SK-N-SH (cell line): ENCODE data around the gene NCKAP5. TPM values are rescaled to one million over a fixed set of nuclear protein-coding genes. Genes with fewer than 3 reads are reported as not detected.

Experiments
- CTCF ChIA-PET: fragments of 300-600, 350-600 bp; formaldehyde crosslinking; extraction: SDS; loops from one replicate; lab custom pipeline; 2021; lab: Yijun Ruan, JAX
- POLR2A ChIA-PET: fragments of 350-600 bp; sonication (Branson Sonifier 250); formaldehyde crosslinking; extraction: SDS; loops from one replicate; lab custom pipeline; 2020; ENCODE audit warnings: antibody characterized with exemption, inconsistent platforms; lab: Yijun Ruan, JAX
- DNase-seq: peaks from one replicate; pipeline ENCODE4 v3.0.0; 2012
- H2AFZ ChIP-seq: fragments of 200-600 bp; sonication (generic); 2 replicates; pipeline ENCODE4 v1.8.1; 2016; ENCODE audit warnings: antibody characterized with exemption, mild to moderate bottlenecking, low read depth
- H3F3A ChIP-seq: fragments of 200-600 bp; sonication (generic); replicated peaks from 2 replicates; pipeline ENCODE3; 2016; ENCODE audit warnings: antibody characterized with exemption, mild to moderate bottlenecking; ENCODE audit not compliant: insufficient read depth
- H3K27ac ChIP-seq, 2 experiments: fragments of 200-500 bp in 1 of 2; fragments of 200-600 bp in 1 of 2; sonication (Bioruptor generic) in 1 of 2; sonication (generic), shearing (Covaris generic) in 1 of 2; 2 replicates each; pipeline versions ENCODE4 v1.5.1 to v1.6.1; 2014 to 2016; ENCODE audit warnings: low read depth in 2 of 2, inconsistent platforms in 1 of 2, low read length in 1 of 2, mild to moderate bottlenecking in 1 of 2, mixed read lengths in 1 of 2
- H3K27me3 ChIP-seq: fragments of 200-600 bp; sonication (generic), shearing (Covaris generic); 2 replicates; pipeline ENCODE4 v1.6.1; 2016; ENCODE audit warnings: mixed run types; ENCODE audit not compliant: insufficient read depth
- H3K36me3 ChIP-seq, 2 experiments: fragments of 200-500 bp in 1 of 2; fragments of 200-600 bp in 1 of 2; sonication (Bioruptor generic) in 1 of 2; sonication (generic) in 1 of 2; replicated peaks in 1 of 2; 2 replicates each; pipeline versions ENCODE3 to v1.5.1; 2014 to 2016; ENCODE audit warnings: low read length in 1 of 2, mild to moderate bottlenecking in 1 of 2; ENCODE audit not compliant: insufficient read depth in 2 of 2, control insufficient read depth in 1 of 2
- H3K4me1 ChIP-seq, 2 experiments: fragments of 200-500 bp in 1 of 2; fragments of 200-600 bp in 1 of 2; sonication (Bioruptor generic) in 1 of 2; sonication (generic), shearing (Covaris generic) in 1 of 2; 2 replicates each; pipeline versions ENCODE4 v1.5.1 to v1.6.1; 2014 to 2016; ENCODE audit warnings: low read depth in 1 of 2, low read length in 1 of 2, mixed run types in 1 of 2; ENCODE audit not compliant: insufficient read depth in 2 of 2, control insufficient read depth in 1 of 2
- H3K4me2 ChIP-seq: fragments of 200-600 bp; sonication (generic), shearing (Covaris generic); 2 replicates; pipeline ENCODE4 v1.6.1; 2017; ENCODE audit warnings: mixed run types
- H3K4me3 ChIP-seq, 2 experiments: fragments of 200-500 bp in 1 of 2; fragments of 200-600 bp in 1 of 2; sonication (Bioruptor generic) in 1 of 2; sonication (generic), shearing (Covaris generic) in 1 of 2; 2 replicates each; pipeline versions ENCODE4 v1.5.1 to v1.8.1; 2014 to 2016; ENCODE audit warnings: low read depth in 2 of 2, inconsistent platforms in 1 of 2, low read length in 1 of 2, mild to moderate bottlenecking in 1 of 2, mixed read lengths in 1 of 2, moderate library complexity in 1 of 2
- H3K79me2 ChIP-seq: fragments of 200-600 bp; sonication (generic); 2 replicates; pipeline ENCODE4 v1.8.1; 2017; ENCODE audit warnings: mild to moderate bottlenecking; ENCODE audit not compliant: insufficient read depth
- H3K9ac ChIP-seq: fragments of 200-600 bp; sonication (generic); 2 replicates; pipeline ENCODE4 v1.6.1; 2017; ENCODE audit warnings: mixed run types
- H3K9me2 ChIP-seq: fragments of 200-600 bp; sonication (generic); 2 replicates; pipeline ENCODE4 v1.6.1; 2017; ENCODE audit warnings: mixed run types
- H3K9me3 ChIP-seq: fragments of 200-600 bp; sonication (generic); 2 replicates; pipeline ENCODE4 v1.6.1; 2017; ENCODE audit warnings: mixed run types, mild to moderate bottlenecking, moderate library complexity
- H4K20me1 ChIP-seq: fragments of 200-600 bp; sonication (generic); 2 replicates; pipeline ENCODE4 v1.6.1; 2017; ENCODE audit warnings: mild to moderate bottlenecking, mixed run types; ENCODE audit not compliant: insufficient read depth
- CHD2 ChIP-seq: fragments of 150-350 bp; IDR thresholded peaks from 2 replicates; pipeline ENCODE4 v1.6.1; 2018; ENCODE audit warnings: low read length; ENCODE audit not compliant: partially characterized antibody
- EP300 ChIP-seq, 2 experiments: IDR thresholded peaks; 2 replicates each; pipeline versions ENCODE4 v1.4.0 to v1.6.1; 2012; ENCODE audit warnings: borderline replicate concordance in 1 of 2, low read depth in 1 of 2, low read length in 1 of 2
- FOXM1 ChIP-seq: IDR thresholded peaks from 2 replicates; pipeline ENCODE4 v1.4.0; 2012; ENCODE audit warnings: low read depth, mild to moderate bottlenecking
- GATA2 ChIP-seq: sonication (generic); formaldehyde crosslinking; IDR thresholded peaks from 2 replicates; pipeline ENCODE4 v1.5.0; 2020; ENCODE audit warnings: mild to moderate bottlenecking, missing genetic modification reagents
- MXI1 ChIP-seq: IDR thresholded peaks from 2 replicates; pipeline ENCODE4 v1.6.1; 2012; ENCODE audit warnings: mild to moderate bottlenecking, low read depth, low read length, improper control_type of control experiment
- RCOR1 ChIP-seq: fragments of 150-350 bp; IDR thresholded peaks from 2 replicates; pipeline ENCODE4 v1.6.1; 2017; ENCODE audit warnings: antibody characterized with exemption, low read length
- USF1 ChIP-seq: IDR thresholded peaks from 2 replicates; pipeline ENCODE4 v1.4.0; 2012; ENCODE audit warnings: low read depth, borderline replicate concordance
- WGBS: methylation state at CpG from one replicate; pipeline ENCODE4 v1.1.6; 2017; ENCODE audit warnings: low lambda C conversion rate; 5-methylcytosine and 5-hydroxymethylcytosine counted together
- polyA plus RNA-seq, 3 experiments: library from polyadenylated mRNA; depleted of rRNA; stranded (reverse); fragments of >200 nt; gene quantifications; 2 replicates each; pipeline ENCODE4 v1.2.3, GENCODE V29; 2012
- TF ChIP-seq, protein P1 (sequence below): IDR thresholded peaks from 2 replicates; pipeline ENCODE4 v1.4.0; 2012; ENCODE audit warnings: low read depth
- TF ChIP-seq, protein P2 (sequence below): IDR thresholded peaks from 2 replicates; pipeline ENCODE4 v1.6.1; 2012; ENCODE audit warnings: mild to moderate bottlenecking, low read depth, low read length, moderate library complexity
- TF ChIP-seq, protein P3 (sequence below): fragments of 150-350 bp; IDR thresholded peaks from 2 replicates; pipeline ENCODE4 v1.6.1; 2016; ENCODE audit warnings: mild to moderate bottlenecking, low read depth, low read length
- TF ChIP-seq, protein P4 (sequence below): fragments of 150-350 bp; IDR thresholded peaks from 2 replicates; pipeline ENCODE4 v1.6.1; 2017; ENCODE audit warnings: antibody characterized with exemption, low read length, low read depth, borderline replicate concordance

The NCKAP5 gene
- polyA plus RNA-seq, 1 of the 3 experiments (the other 2 are of a cell fraction), result 0.02 TPM

DNA sequence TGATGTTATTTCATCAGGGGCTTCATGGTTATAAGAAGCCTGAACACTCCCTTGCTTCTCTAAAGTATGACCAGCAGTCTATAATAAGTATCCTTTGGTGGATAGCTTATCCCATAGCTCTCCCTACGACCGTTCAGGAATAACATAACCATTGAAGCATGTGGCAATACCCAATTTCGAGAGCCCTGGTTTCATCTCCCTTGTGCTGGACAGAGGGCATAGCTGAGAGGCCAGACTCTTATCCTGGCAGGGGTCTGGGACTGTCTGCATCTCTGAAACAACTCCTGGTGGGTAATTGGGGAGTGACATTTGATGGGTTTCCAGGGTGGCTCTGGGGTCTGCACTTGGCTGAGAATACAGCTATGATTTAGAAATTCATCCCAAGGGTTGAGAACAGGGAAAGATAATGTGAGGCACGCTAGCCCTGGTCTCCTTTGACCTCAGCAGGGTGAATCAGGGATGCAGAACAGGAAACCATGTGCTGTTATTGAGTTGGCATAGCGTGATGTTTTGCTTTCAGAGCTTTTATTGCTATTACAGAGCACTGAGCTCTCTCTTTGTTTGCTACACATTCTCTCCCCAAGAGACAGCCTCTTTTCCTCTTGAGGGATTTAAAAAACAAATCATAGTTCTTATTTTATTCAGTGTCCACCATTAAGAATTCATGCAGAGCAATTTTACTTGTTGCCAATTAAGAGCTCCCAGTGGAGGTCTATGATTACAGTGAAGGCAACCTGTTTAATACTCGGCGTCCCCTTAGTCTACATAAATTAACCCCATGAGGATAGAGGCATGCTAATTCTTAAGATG lies 274.5 kb downstream of the NCKAP5 start:
- Histone ChIP-seq H3K79me2 (no peaks in the 10 kb centered on the region), H3K4me2 (no peak overlapping the region), H3K9ac (no peak overlapping the region), H3K4me3 (no peak overlapping the region), H4K20me1 (no peaks in the 10 kb centered on the region), H2AFZ (no peak overlapping the region), H3K27me3 (no peaks in the 10 kb centered on the region), H3K4me1 (no peaks in the 10 kb centered on the region; a peak in 1 of 4 replicates), H3K9me3 (no peaks in the 10 kb centered on the region), H3F3A (no peaks in the 10 kb centered on the region), H3K36me3 (no peaks in the 10 kb centered on the region), H3K9me2 (no peaks in the 10 kb centered on the region), H3K27ac (no peak overlapping the region)
- TF ChIP-seq FOXM1 (no peak), MXI1 (no peak), GATA2 (CRISPR knock-in tag) (no peak), CHD2 (no peak), EP300 (IDR thresholded peaks at IDR 0.05; ENCODE audit: borderline replicate concordance in 1 of 2, low read depth in 1 of 2, low read length in 1 of 2) (no peak), RCOR1 (no peak), USF1 (no peak)
- TF ChIP-seq, protein P1, sequence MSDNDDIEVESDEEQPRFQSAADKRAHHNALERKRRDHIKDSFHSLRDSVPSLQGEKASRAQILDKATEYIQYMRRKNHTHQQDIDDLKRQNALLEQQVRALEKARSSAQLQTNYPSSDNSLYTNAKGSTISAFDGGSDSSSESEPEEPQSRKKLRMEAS, result no peak
- TF ChIP-seq, protein P2, sequence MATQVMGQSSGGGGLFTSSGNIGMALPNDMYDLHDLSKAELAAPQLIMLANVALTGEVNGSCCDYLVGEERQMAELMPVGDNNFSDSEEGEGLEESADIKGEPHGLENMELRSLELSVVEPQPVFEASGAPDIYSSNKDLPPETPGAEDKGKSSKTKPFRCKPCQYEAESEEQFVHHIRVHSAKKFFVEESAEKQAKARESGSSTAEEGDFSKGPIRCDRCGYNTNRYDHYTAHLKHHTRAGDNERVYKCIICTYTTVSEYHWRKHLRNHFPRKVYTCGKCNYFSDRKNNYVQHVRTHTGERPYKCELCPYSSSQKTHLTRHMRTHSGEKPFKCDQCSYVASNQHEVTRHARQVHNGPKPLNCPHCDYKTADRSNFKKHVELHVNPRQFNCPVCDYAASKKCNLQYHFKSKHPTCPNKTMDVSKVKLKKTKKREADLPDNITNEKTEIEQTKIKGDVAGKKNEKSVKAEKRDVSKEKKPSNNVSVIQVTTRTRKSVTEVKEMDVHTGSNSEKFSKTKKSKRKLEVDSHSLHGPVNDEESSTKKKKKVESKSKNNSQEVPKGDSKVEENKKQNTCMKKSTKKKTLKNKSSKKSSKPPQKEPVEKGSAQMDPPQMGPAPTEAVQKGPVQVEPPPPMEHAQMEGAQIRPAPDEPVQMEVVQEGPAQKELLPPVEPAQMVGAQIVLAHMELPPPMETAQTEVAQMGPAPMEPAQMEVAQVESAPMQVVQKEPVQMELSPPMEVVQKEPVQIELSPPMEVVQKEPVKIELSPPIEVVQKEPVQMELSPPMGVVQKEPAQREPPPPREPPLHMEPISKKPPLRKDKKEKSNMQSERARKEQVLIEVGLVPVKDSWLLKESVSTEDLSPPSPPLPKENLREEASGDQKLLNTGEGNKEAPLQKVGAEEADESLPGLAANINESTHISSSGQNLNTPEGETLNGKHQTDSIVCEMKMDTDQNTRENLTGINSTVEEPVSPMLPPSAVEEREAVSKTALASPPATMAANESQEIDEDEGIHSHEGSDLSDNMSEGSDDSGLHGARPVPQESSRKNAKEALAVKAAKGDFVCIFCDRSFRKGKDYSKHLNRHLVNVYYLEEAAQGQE, result no peak
- TF ChIP-seq, protein P3, sequence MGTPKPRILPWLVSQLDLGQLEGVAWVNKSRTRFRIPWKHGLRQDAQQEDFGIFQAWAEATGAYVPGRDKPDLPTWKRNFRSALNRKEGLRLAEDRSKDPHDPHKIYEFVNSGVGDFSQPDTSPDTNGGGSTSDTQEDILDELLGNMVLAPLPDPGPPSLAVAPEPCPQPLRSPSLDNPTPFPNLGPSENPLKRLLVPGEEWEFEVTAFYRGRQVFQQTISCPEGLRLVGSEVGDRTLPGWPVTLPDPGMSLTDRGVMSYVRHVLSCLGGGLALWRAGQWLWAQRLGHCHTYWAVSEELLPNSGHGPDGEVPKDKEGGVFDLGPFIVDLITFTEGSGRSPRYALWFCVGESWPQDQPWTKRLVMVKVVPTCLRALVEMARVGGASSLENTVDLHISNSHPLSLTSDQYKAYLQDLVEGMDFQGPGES, result no peak
- TF ChIP-seq, protein P4, sequence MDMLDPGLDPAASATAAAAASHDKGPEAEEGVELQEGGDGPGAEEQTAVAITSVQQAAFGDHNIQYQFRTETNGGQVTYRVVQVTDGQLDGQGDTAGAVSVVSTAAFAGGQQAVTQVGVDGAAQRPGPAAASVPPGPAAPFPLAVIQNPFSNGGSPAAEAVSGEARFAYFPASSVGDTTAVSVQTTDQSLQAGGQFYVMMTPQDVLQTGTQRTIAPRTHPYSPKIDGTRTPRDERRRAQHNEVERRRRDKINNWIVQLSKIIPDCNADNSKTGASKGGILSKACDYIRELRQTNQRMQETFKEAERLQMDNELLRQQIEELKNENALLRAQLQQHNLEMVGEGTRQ, result no peak
- no peak for DNase-seq
- WGBS, result 32% methylated on average over 7 of the region's 7 CpGs
- ChIA-PET POLR2A (no interaction called here), CTCF (interaction anchor here (1.1 kb wide), 1 partner anchor 11 kb away, joined by 4 read pairs; no protein-coding TSS in a partner anchor)
